ENCODE data around the gene FAR2.
"Not testable (repeated sequence)": the region's sequence is repeated elsewhere in the genome, so short reads cannot be mapped to it uniquely, and the experiment has no call there.

FAR2 gene

DNA sequence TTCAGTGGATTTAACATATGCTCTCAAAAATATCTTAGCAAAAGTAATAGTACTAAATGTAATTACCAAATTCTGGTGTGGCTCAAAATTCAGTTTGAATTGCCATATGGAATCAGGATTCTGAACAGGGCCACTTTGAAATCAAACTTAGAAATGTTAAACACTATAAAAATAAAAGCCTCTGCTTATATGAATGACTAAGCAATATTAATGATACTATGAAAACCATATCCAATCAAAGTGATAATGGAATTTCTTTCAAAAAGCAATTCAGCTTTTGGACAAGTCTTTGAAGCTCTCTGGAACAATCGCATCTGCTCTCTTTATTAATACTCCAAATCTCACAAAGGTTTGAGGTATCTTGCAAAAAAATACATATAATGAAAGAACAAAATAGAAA is 180.3 kb downstream of the FAR2 start:
- DNase-seq (ENCODE audit: low spot score) = no peak

GRCh38 chr12:29333178-29333577 is 184.1 kb downstream of the FAR2 start:
- no peak for DNase-seq (ENCODE audit: low spot score)

GRCh38 chr12:29334937-29335336 is 185.9 kb downstream of the FAR2 start:
- DNase-seq (ENCODE audit: low spot score) = no peak

GRCh38 chr12:29337325-29337724 is 188.2 kb downstream of the FAR2 start:
- DNase-seq (ENCODE audit: low spot score) = no peak

DNA sequence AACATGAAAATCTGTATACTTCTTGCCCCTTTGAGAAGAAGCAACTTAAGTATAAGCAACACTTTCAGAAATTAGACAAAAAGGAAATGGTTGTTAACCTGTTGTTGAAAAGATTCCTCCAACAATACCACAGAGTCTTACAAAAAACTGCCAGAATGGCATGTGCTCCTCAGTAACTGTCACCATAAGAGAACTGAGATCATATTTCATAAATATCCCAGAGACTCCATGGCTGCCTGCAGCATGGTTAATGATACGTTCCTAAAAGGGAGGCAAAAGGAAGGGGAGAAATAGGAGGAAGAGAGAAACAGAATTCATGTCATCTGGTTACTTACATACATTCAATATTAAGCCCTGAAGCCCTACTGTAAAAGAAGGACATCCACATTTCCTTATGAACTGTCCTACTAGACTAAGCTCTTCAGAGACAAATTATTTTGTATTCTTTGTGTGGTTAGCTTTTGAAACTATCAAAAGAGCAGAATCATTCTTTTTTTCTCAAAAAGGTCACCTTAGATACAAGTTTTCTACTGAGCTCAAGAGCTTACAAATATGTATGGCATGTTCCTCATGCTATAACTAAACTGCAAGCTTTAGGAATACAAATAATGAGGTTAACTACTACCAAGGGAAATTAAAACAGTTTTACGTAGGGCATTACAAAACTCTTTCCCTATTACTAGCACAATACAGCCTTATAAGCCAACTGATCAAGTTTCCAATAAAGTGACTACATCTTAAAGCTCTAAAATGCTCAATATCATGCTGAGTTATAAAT is 194.1 kb downstream of the FAR2 start:
- no peak for DNase-seq (ENCODE audit: low spot score)

DNA sequence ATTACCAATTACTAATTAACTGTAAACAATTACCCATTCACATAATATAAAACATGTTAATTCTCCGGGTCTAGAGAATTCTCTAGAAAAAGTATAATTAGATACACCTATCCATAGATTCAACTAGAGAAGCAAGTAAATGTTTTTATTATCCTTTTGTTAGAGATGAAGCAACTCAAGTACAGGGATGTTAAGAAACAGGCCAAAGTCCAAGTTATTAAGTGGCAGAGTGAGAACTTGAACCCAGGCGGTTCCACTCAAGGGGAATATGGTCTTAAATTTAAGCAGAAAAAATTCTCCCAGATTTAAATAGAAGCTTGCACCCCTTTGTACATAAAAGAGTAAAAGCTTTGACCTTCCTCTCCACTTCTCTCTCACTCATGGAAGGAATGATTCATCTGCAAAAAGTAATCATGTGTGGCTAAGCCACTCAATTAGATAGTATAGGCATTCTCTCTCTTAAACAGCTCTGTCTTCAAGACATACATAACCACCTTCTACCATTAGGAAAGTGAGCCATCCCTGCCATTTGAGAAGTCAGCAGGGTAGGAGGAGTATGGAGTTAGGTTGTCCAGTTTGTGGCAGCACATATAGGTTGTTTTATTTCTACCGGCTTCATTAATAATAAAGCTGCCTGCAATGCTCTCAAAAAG is 197.8 kb downstream of the FAR2 start:
- DNase-seq (ENCODE audit: low spot score) = no peak

- no peak for DNase-seq (ENCODE audit: low spot score)
Observed at GRCh38 chr12:29350080-29350479, 201.0 kb downstream of the FAR2 start.

- DNase-seq (ENCODE audit: low spot score) = no peak
Observed at GRCh38 chr12:29354954-29355353, 205.9 kb downstream of the FAR2 start.

DNA sequence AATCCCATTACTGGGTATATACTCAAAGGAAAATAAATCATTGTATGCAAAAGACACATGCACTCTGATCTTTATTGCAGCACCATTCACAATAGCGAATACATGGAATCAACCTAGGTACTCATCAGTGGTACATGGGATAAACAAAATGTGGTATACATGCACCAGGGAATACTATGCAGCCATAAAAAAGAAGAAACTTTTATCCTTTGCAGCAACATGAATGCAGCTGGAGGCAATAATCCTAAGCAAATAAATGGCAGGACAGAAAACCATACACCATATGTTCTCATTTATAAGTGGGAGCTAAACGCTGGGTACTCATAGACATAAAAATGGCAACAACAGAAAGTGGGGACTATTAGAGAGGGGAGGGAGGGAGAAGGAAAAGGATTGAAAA is 216.0 kb downstream of the FAR2 start:
- DNase-seq (ENCODE audit: low spot score) = no peak

DNA sequence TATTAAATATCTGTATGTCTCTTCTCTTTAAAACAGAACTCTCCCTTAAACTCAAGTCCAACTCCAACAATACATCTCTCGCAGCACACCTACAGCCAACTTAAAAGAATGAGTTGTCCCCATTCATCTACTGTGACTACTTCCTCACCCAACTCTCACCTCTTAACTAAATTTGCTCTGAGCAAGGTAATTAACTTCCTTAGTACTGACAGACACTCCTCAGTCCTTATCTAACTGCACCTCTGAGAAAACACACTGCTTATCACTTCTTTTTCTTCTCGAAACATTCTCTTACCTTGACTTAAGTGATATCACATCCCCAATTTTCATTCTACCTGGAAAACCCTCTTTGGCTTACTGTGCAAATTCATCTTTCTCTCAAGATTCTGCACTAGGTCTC is 224.9 kb downstream of the FAR2 start:
- DNase-seq (ENCODE audit: low spot score) = no peak

- DNase-seq (ENCODE audit: low spot score) = no peak
Observed at GRCh38 chr12:29374913-29375312, 225.8 kb downstream of the FAR2 start.

- no peak for DNase-seq (ENCODE audit: low spot score)
Observed at GRCh38 chr12:29376118-29376517, 227.0 kb downstream of the FAR2 start.

DNA sequence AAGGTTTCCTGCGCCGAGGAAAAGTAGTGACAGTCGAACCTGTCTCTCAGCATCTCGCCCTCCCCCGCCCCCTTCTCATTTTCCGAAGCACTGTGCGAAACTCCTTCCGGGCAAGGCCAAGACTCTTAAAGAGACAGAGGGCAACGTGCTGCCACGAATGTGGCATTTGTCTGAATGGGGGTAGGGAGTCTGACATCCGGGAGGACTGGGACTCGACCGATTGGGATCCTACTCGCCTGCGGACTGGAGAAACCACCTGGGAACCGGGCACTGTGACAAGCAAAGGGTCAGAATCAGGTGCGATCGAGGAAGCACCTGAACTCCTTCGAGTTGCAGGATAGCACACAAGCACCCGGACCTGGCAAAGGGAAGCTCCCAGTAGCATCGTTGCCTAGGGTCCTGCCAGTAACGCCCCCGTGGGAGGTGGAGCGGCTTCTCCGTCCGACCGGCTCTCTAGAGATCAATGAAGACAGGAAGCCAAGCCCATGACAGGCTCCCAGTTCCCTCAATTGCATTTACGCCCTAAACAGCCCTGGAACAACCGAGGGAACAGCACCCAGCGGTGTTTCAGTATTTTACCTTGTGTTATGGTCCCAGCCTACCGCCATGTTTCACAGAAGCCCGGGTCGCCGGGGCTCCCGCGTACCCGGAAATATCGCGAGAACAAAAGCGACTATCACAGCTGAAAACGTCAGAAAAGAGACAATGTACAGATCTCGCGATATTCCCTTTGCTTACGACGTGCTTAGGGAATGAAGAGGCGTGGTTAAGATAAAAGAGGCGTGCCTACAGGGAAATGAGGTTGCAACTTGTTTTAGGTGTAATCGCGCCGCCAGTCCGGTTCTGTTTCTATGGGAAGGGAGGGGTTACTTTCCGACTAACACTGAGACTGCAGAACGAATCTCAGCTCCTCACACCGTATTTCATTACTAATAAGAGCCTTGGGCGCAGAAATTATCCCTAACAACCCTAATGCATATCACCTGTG is 231.8 kb downstream of the FAR2 start, which contains the start of gene ERGIC2:
Gene ERGIC2 (minus strand): TSS at position 637 of the 988 bp plus-strand sequence. CDS start 9,539 bp downstream, outside the sequence.
- DNase-seq (ENCODE audit: low spot score) = peak; percentile 96

DNA sequence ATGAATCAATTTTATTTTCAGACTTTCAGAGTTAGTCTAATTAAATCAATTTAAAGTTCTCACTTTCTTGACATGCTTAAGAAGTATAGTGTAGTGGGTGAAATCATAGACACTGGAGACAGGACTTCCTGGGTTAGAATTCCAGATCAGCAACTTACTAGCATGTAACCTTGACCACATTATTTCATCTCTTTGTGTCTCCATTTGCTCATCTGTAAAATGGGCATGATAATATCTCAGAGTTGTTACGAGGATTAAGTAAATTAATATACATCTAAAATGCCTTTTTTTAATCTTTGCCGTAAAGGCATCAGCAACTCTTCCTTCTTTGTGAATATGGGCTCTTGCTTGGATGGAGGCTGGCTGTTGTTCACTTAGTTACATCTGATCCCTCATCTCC is 233.2 kb downstream of the FAR2 start:
- DNase-seq (ENCODE audit: low spot score) = no peak

GRCh38 chr12:29385194-29385593 is 236.1 kb downstream of the FAR2 start:
- not testable (repeated sequence) for DNase-seq (ENCODE audit: low spot score)
